ENCODE results near the gene MAD2L1.

Gene MAD2L1

GRCh38 chr4:120081726-120082125, 15.1 kb upstream of the MAD2L1 start:
- TF ChIP-seq FOXP2 (optimal IDR thresholded peaks at IDR 0.05; ENCODE audit: borderline replicate concordance, extremely low read depth, extremely low read length, insufficient read depth): no peak
- no peak for TF ChIP-seq TAF1 (IDR thresholded peaks at IDR 0.05; ENCODE audit: borderline replicate concordance, insufficient read depth, low read length)
- no peak for TF ChIP-seq POLR2AphosphoS5 (IDR thresholded peaks at IDR 0.05; ENCODE audit: low read depth, low read length)
- TF ChIP-seq REST (IDR thresholded peaks at IDR 0.05; ENCODE audit: insufficient read depth in 1 of 2, low read depth in 2 of 2, low read length in 2 of 2): no peak
- TF ChIP-seq SIN3A (IDR thresholded peaks at IDR 0.05; ENCODE audit: borderline replicate concordance, insufficient read depth, low read length): no peak

- TF ChIP-seq REST (IDR thresholded peaks at IDR 0.05; ENCODE audit: insufficient read depth in 1 of 2, low read depth in 2 of 2, low read length in 2 of 2) (no peak), TAF1 (IDR thresholded peaks at IDR 0.05; ENCODE audit: borderline replicate concordance, insufficient read depth, low read length) (no peak), SIN3A (IDR thresholded peaks at IDR 0.05; ENCODE audit: borderline replicate concordance, insufficient read depth, low read length) (no peak), FOXP2 (optimal IDR thresholded peaks at IDR 0.05; ENCODE audit: borderline replicate concordance, extremely low read depth, extremely low read length, insufficient read depth) (no peak), POLR2AphosphoS5 (IDR thresholded peaks at IDR 0.05; ENCODE audit: low read depth, low read length) (no peak)
Measured at GRCh38 chr4:120080533-120080932, 13.9 kb upstream of the MAD2L1 start.

GRCh38 chr4:120079839-120080520, 13.3 kb upstream of the MAD2L1 start:
- TF ChIP-seq REST (IDR thresholded peaks at IDR 0.05; ENCODE audit: insufficient read depth in 1 of 2, low read depth in 2 of 2, low read length in 2 of 2) (no peak), SIN3A (IDR thresholded peaks at IDR 0.05; ENCODE audit: borderline replicate concordance, insufficient read depth, low read length) (no peak), FOXP2 (optimal IDR thresholded peaks at IDR 0.05; ENCODE audit: borderline replicate concordance, extremely low read depth, extremely low read length, insufficient read depth) (no peak), TAF1 (IDR thresholded peaks at IDR 0.05; ENCODE audit: borderline replicate concordance, insufficient read depth, low read length) (no peak), POLR2AphosphoS5 (IDR thresholded peaks at IDR 0.05; ENCODE audit: low read depth, low read length) (no peak)

GRCh38 chr4:120078216-120078615, 11.6 kb upstream of the MAD2L1 start:
- TF ChIP-seq REST (IDR thresholded peaks at IDR 0.05; ENCODE audit: insufficient read depth in 1 of 2, low read depth in 2 of 2, low read length in 2 of 2): no peak
- no peak for TF ChIP-seq SIN3A (IDR thresholded peaks at IDR 0.05; ENCODE audit: borderline replicate concordance, insufficient read depth, low read length)
- no peak for TF ChIP-seq FOXP2 (optimal IDR thresholded peaks at IDR 0.05; ENCODE audit: borderline replicate concordance, extremely low read depth, extremely low read length, insufficient read depth)
- TF ChIP-seq POLR2AphosphoS5 (IDR thresholded peaks at IDR 0.05; ENCODE audit: low read depth, low read length): no peak
- no peak for TF ChIP-seq TAF1 (IDR thresholded peaks at IDR 0.05; ENCODE audit: borderline replicate concordance, insufficient read depth, low read length)
